Activated naive CD8-positive, alpha-beta T cell treated with anti-CD3 and anti-CD28 coated beads, Interleukin-2, amount 50 U/mL, for 16 hours (primary cell): ENCODE measurements around the gene TUBB4B.

ENCODE experiments used
- DNase-seq: peaks from one replicate; pipeline ENCODE4 v3.0.0-alpha.2; 2020; ENCODE audit warnings: low read depth, low spot score

Gene TUBB4B

DNA sequence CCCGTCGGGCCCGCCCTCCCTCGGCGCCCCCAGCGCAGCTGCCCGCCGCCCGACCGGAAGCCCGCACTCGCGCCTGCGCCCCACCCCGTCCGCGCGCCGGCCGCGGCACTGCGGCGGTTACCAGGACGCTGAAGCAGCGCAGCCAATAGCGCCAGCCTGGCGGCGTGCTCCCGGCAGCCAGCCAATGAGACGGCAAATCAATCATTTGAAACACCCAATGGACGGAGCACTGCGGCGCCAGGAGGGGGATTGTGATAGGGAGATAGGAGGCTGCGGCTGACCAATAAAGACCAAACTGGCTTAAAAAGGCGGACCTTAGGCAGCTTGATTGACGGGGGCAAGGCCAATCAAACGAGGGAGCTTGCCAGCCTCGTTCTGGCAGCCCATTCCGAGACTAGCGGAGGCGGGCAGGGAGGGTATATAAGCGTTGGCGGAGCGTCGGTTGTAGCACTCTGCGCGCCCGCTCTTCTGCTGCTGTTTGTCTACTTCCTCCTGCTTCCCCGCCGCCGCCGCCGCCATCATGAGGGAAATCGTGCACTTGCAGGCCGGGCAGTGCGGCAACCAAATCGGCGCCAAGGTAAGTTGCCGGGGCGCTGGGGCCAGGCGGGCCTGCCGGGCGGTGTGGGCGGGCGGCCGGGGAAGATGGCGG is at the start of gene TUBB4B:
Gene TUBB4B (plus strand): TSS at position 447 of the 649 bp plus-strand sequence. CDS start 74 bp downstream, at position 521.
- DNase-seq = peak; percentile 90

DNA sequence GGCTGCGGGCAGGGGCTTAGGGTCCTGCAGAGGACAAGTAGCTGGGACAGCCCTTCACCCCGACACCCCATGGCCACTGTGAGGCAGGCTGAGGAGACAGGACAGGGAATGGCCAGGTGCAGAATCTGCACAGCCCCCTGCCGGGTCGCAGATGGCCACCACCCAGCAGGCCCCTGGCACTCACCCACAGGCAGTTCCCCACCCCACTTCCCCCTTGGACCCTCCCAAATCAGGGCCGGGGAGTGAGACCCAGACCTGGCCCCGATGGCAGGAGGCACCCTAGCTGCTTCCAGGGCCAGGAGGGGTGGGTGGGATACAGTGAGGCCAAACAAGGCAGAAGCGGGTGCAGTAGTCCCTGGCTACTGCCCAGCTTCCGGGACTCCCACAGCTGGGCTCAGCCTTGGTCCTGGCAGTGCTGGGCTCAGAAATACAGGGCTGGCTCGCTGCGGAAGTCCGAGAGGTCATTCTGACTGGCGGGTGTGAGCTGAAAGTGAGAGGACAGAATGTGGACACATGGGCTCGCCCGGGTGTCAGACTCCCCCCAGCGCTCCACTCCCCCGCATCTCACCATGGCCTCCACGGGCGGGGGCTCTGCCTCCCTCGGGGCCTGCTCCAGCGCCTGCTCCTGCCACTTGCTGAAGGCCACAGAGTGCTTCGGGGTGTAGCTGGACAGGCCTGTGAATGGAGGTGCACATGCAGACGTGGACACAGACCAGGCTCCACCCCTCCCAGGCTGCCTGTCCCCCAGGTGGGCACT is 49.2 kb upstream of the TUBB4B start:
- DNase-seq = no peak

DNA sequence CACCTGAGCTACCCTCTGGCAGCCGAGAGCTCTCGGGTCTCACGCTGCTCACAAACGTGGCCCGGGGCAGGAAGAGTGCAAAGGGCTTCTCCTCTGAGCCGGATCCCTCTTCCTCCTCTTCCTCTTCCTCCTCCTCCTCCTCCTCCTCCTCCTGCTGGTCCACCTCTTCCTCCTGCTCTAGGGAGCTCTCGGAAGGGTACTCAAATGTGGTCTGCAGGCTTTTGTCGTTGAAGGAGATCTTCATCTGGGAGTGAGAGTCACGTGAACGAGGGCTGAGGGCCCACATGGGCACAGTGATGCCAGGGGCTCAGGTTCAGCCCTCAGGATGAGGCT is 48.7 kb upstream of the TUBB4B start:
- DNase-seq = no peak

DNA sequence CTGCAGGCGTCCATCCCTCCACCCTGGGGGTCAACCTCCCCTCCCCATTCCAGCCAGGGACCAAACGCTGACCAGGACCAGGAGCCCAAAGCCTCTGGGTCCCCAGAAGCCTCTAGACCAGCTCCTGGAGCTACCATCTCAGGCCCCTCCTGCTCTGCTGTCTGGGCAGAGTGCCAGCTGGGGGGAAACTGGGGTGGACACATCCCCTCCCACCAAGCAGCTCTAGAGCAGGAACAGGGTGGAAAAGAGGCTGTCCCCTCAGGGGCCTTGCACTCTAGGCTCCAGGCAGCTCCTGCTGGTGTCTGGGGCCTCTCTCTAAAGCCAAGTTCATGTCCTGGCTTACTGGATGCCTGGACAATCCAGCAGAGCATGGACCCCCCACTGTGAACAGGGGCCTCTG is 48.2 kb upstream of the TUBB4B start:
- no peak for DNase-seq

DNA sequence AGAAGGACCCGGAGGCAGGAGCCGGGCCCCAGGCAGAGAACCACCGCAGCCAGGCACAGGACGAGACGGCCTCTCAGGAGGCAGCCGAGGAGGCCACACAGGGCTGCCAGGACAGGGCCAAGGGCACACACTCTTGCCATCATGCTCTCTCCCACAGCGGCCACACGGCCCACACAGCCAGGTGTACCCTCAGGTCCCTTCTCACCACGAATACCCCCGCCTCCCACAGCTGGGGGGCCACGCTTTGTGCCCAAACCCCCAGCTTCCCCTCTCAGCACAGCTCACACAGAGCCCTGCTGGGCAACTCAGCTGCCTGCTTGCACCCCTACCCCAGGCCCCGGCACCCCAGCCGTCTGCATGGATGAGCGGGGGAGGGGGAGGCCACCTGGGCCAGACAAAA is 47.3 kb upstream of the TUBB4B start:
- no peak for DNase-seq

DNA sequence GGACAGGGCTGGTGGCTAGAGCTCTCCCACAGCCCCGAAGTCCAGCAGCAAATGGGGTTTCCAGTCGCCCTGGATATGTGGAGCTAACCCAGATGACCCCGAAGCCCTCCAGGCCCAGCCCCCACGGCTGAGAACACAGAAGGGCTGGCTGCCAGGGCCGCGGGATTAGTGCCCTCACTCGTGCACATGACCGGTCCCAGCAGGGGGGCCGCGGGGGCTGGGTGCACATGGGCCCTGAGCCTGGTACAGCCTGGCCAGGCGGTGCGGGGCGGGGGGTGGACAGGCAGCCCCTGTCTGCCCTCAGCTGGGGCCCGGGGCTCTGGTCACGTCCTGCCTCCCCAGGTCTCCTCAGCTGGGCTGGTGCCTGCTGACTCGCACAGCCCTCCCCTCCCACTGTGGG is 46.7 kb upstream of the TUBB4B start:
- no peak for DNase-seq

DNA sequence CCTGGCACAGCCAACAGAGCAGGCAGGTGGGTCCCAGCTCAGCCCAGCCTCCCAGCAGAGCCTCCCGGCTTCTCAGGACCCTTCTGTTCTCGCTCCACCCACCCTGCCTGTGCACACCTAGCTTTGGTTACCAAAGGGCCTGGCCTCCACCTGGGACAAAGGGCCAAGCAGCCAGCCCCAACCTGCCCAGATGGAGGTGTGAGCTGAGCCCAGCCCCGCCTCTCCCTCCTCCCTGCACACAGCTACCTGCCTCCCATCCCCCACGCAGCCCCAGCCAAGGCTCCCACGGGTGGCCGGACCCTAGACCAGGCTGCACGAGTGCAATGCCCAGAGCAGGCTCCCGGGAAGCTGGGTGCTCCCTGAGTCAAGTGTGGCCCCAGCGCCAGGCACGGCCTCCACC is 46.2 kb upstream of the TUBB4B start:
- no peak for DNase-seq

DNA sequence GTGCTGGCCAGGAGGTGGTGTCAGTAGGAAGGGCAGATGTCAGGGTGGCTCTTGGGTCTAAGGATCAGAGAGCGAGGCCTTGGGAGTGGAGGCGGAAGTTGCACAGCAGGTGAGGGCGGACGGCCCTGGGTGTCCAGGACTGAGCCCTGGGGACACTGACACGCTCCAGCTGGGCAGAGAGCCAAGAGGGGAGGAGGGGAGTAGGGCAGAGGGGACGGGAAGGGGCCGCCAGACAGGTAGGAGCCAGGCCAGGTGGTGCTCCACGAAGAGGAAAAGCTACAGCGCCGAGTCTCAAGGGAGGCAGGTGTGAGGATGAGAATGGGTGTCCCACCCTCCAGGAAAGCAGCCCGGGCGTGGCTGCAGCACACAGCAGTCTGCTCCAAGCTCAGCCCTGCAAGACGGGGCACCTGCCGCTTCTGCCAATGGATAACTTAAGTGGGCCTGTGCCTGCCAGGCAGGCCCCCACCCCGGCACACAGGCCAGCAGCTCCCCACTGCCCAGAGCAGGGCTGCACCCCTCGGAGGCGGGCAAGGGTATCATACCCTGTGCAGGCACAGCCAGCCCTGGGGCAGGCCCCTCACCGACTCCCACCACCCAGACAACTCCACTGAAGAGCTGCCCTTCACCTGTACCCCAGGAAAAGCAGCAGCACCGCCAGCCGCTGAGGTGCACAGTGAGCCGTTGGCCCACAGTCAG is 45.4 kb upstream of the TUBB4B start:
- no peak for DNase-seq

DNA sequence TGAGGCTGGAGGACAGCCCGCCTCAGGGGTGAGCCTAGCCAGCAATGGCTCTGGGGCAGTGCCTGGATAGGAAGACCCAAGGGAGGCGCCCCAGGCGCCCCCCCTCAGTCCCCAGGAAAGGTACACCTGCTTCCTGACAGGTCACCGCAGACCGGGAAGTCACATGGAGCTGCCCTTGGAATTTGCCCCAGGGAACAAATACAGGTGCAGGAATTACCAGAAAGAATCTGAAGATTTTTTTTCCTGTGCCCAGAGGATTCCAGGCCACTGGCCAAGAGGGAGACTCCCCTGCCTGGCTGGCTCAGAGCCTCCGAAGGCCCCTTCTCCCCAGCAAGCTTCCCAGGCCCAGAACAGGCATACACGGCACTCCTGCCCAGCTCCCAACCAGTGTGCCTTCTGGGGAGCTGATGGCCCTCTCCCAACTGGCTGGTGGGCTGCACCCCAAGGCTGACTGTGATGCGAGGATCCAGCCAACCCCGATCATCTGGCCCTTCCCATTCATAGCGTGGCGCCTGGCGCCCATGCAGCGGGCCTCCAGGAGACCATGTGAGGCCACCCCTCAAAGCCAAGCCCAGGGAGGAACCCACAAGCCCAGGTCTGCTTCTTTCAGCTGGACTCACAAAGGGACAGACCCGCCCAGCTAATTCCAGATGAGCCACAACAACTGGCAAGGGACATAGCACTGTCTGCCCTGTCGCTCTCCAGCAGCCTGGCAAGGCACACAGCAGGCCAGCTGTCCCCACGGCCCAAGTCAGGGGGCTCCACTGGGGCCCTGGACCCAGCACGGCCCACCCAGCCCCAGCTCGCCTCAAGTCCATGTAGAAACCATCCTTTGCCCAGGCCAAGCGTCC is 42.8 kb upstream of the TUBB4B start:
- no peak for DNase-seq

DNA sequence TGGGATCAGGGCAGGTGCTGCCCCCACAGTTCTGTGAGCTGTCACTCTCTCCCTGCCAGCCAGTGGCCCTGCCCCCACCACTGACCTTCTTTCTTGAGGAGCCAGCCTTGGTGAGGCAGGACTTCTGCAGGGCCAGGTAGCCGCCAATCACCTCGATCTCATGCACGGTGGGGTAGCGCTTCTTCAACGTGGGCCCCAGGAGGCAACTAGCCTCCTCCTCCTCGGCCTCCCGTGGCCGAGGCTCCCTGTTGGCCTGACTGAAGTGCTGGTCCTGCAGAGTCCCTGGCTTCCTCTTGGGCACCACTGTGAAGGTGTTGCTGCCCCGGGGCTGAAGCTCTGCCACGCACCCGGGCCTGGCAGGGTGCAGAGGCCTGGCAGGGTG is 42.2 kb upstream of the TUBB4B start:
- DNase-seq = no peak

DNA sequence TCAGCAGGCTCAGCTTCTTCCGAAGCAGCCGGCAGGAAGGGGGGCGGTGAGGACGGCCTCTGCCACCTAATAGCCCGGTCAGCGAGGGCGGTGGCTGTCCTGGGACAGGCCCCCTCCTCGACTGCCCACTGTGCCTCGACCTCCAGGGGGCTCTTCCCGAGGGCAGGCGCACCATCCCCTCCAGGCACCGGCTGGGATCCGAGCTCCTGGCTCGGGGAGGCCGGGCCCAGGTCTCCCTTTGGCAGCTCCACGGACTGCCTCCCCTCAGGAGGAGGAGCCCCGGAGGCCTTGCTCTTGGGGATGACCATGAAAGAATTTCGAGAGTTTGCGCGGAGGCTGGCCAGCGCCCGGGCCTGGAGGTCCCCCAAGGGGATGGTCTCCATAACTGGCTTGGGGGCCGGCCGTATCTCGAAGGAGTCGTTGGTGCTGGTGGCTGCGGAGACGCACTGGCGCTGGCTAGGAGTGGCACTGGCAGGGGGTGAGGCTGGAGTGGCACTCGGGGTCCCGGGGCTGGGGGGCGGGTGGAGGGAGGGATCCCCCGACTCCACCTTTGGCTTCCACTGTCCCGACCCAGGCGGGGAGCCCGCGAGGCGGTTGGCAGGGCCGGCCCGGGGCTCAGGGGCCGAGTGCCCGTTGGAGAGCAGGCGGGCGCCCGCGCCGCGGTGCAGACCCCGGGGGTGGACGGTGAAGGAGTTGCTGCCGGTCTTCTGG is 41.5 kb upstream of the TUBB4B start:
- no peak for DNase-seq

DNA sequence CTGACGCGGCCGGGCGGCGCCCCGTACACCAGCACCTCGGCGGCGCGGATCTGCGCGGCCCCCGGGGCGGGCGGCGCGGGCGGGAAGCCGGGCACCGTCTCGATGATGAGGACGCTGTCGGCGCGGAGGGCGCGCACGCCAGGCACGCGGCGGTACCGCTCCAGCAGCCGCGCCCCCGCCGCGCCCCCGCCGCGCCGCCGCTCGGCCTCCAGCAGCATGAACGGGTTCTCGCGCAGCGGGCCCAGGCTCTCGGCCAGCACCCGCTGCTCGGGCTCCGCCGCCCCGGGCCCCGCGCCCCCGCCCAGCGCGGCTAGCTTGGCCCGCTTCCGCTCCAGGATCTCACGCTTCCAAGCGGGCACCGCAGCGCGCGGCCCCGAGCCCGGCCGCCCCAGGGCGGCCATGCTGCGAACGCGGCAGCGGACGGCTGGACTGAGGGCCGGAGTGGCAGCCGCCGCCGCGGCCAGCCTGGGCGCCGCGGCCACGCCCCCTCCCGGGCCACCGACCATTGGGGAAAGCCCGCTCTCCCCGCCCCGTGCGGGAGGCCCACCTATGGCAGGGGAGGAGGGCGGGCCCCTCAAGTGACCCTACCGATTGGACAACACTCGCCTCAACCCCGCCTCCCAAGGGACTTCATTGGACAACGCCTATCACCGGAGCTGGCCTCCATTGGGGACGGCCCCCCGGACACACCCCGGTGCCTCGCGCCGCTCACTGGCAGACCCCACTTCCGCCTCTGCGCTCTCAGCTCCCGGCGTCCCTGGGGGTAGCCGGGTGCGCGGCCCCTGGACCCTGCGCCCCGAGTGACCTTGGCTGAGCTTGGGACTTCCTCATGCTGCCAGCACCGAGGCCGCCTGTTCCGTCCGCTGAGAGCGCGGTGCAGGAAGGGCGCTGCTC is 40.5 kb upstream of the TUBB4B start, which contains the start of gene TPRN:
Gene TPRN (minus strand): TSS at position 431 of the 894 bp plus-strand sequence. CDS start 30 bp downstream, at position 401.
- DNase-seq = peak; percentile 99

DNA sequence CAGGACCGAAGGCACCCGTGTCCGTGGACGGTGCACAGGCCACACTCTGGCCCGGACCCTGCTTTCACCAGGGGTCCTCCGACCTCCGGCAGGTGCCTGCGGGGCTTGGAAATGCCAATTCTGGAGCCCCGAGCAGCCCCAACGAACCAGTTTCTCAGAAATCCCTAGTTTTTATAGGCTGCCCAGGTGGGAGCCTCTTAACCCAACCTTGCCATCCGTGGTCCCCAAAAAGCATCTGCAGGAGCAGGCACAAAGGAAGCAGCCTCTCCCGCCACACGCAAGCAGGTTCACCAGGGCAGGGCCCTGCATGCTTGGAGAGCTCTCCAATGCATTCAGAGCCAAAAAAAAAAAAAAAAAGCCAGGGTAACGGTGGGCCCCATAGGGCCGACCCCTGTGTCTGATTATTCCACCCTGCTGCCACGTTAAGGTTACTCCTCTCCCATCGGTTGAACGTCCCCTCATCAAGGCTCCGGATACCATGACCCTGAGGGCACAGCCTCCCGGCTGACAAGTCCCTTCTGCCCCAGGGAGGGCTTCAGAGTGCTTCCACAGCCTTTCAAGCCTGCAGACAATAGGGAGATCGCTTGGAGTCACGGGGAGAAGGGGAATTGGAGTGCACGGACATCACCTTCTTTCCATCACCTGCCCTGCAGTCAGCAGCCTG is 39.8 kb upstream of the TUBB4B start:
- DNase-seq = no peak

DNA sequence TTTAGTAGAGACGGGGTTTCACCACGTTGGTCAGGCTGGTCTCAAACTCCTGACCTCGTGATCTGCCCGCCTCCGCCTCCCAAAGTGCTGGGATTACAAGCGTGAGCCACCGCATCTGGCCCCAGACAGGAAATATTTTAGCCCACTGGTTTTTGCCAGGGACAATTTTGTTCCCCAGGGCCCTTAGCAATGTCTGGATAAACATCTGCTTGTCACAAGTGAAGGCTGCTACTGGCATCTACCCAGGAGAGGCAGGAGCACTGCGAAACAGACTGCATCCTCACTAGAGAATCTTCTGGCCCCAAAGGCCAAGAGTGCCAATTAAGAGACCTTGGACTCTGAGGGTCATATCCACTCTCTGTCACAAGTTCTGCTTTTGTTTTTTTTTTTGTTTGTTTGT is 38.1 kb upstream of the TUBB4B start:
- DNase-seq = no peak

DNA sequence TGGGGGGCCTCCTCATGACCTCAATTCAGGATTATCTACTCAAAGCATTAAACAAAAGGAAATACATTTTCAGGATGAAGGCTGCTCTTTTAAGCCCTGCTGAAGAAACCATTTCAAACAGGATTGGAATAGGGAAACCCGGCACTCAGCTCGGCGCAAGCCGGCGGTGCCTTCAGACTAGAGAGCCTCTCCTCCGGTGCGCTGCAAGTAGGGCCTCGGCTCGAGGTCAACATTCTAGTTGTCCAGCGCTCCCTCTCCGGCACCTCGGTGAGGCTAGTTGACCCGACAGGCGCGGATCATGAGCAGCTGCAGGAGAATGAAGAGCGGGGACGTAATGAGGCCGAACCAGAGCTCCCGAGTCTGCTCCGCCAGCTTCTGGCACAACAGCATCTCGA is 36.4 kb upstream of the TUBB4B start:
- no peak for DNase-seq

DNA sequence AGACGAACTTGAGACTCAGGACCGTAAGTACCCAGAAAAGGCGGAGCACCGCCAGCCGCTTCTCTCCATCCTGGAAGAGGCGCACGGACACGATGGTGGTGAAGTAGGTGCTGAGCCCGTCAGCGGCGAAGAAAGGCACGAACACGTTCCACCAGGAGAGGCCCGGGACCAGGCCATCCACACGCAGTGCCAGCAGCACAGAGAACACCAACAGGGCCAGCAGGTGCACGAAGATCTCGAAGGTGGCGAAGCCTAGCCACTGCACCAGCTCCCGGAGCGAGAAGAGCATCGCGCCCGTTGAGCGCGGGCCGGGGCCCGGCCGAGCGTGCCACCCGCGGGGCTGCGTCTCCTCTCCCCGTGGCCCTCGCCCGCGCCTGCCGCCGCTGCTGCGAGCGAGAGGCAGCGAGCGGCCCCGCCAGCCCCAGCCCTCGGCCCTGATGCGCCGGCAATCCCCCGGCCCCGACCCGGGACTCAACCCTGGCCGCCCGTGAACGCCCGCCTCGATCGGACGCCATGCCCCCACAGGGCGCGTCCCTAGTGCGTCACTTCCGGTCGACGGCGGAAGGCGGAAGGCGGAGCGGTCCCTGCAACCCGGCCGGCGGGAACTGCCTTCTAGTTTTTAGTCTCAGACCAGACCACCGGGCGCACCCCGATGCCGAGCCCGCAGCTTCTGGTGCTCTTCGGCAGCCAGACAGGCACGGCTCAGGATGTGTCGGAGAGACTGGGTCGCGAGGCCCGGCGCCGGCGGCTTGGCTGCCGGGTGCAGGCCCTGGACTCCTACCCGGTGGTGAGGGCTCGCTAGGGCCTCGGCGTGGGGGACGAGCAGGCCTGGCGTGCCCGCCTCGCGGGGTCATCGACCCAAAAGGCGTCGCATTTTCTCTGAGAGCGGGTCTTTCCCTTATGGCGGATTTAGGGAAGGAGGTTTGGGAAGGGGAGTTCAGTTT is 35.7 kb upstream of the TUBB4B start, which contains the start of the genes NDOR1 and TMEM203:
Gene NDOR1 (plus strand): TSS at position 575 of the 944 bp plus-strand sequence. CDS start 78 bp downstream, at position 653.
Gene TMEM203 (minus strand): TSS at position 523 of the 944 bp plus-strand sequence. CDS start 234 bp downstream, at position 289.
- DNase-seq = peak; percentile 91

DNA sequence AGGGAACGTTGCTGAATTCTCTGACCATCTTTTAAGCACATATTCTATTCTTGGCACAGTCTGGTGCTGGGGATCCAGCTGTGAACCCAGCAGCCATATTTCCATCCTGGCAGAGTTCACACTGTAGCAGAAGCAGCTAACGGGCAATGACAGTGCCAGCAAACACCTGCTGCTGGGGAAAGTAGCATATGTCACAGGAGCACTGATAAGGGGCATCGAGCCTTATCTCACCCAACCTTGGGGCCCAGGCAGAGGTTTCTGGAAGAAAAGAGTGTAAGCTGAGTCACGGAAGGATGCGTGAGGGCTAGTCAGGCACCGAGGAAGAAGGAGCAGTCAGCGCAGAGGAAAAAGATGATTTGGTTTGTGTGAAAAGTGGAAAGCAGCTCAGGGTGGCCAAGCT is 34.5 kb upstream of the TUBB4B start:
- DNase-seq = no peak

DNA sequence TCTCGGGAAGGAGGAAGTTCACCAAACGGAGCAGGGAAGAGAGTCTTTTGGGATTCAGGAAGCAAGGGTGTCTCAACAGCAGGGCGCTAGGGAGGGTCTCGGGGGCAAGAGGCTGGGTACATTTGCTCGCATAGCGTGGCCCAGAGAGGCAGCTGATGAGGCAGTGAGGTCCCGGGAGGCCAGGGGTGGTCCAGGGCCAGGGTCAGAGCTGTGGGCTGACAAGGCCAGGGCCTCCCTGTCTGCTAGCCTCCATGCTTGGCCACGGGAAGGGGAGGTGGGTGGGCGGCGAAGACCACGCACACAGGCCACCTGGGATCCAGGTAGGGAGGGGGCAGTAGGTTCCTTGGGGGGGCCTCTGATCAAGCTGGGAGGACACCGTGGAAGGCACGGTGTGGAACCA is 29.6 kb upstream of the TUBB4B start:
- no peak for DNase-seq
